Stomach (tissue), 9 donors: ENCODE data around the gene TCHH. TPM values are rescaled to one million over a fixed set of nuclear protein-coding genes. Genes with fewer than 3 reads are reported as not detected.

Experiments used
- DNase-seq, 2 donors: peaks; one replicate each; pipeline versions ENCODE4 v3.0.0 to v3.0.0-alpha.2; 2013 to 2019
- H3K27ac ChIP-seq, 5 donors: fragments of 200-600 bp in 4 of 5; sonication (generic) in 4 of 5; one replicate each; pipeline ENCODE4 v1.5.1; 2013 to 2019; ENCODE audit warnings: mild to moderate bottlenecking in 1 of 5, moderate library complexity in 1 of 5
- H3K27me3 ChIP-seq, 3 donors: fragments of 200-600 bp; sonication (generic); one replicate each; pipeline ENCODE4 v1.5.1; 2017 to 2019; ENCODE audit warnings: mixed run types in 1 of 3
- H3K36me3 ChIP-seq, 4 donors: fragments of 200-600 bp; sonication (generic); 1 replicate in 3 of 4; 2 replicates in 1 of 4; pipeline ENCODE4 v1.5.1; 2016 to 2019
- H3K4me1 ChIP-seq, 4 donors: fragments of 200-600 bp; sonication (generic); one replicate each; pipeline ENCODE4 v1.5.1; 2016 to 2019
- H3K4me3 ChIP-seq, 4 donors: fragments of 200-600 bp; sonication (generic) in 3 of 4; one replicate each; pipeline ENCODE4 v1.5.1; 2016 to 2019; ENCODE audit warnings: mild to moderate bottlenecking in 1 of 4
- H3K9me3 ChIP-seq, 4 donors: fragments of 200-600 bp; sonication (generic); one replicate each; pipeline ENCODE4 v1.5.1; 2016 to 2019
- CTCF ChIP-seq, 7 experiments: fragments of 450-650 bp in 4 of 7; fragments of 200-600 bp in 3 of 7; sonication (generic) in 3 of 7; IDR thresholded peaks; one replicate each; pipeline ENCODE4 v1.5.1; 2016 to 2019; ENCODE audit warnings: antibody characterized with exemption in 7 of 7, control low read depth in 2 of 7, mild to moderate bottlenecking in 1 of 7
- EP300 ChIP-seq: sonication (generic); formaldehyde crosslinking; IDR thresholded peaks from one replicate; pipeline ENCODE4 v1.6.1; 2017; ENCODE audit warnings: antibody characterized with exemption
- POLR2A ChIP-seq, 4 donors: fragments of 450-650 bp; IDR thresholded peaks; one replicate each; pipeline ENCODE4 v1.6.1; 2016; ENCODE audit warnings: antibody characterized with exemption in 4 of 4, control low read depth in 2 of 4, mild to moderate bottlenecking in 1 of 4, moderate library complexity in 1 of 4
- POLR2AphosphoS5 ChIP-seq, 3 donors: sonication (generic); formaldehyde crosslinking; IDR thresholded peaks; one replicate each; pipeline ENCODE4 v1.6.1; 2016; ENCODE audit warnings: antibody characterized with exemption in 3 of 3
- intact Hi-C: fragments of 100-400 bp; cut with DNase I; formaldehyde crosslinking; loops from one replicate; pipeline ENCODE4 v1.15.1; 2023; ENCODE audit warnings: low total_unique reads
- polyA plus RNA-seq, 3 donors: library from polyadenylated mRNA; stranded (reverse); fragments of 200-250 nt; gene quantifications; one replicate each; pipeline ENCODE4 v1.2.3, GENCODE V29; 2013
- small RNA-seq, 4 donors: library from RNA; depleted of rRNA; stranded (forward); fragments of <200 nt; gene quantifications; one replicate each; pipeline ENCODE3, GENCODE V24; 2016
- total RNA-seq, 5 donors: library from RNA; depleted of rRNA; stranded (reverse); fragments of >200 nt; gene quantifications; one replicate each; pipeline versions ENCODE4 v1.1.0 to v1.2.3, GENCODE V29; 2014 to 2016
- donor health status: healthy with polysubstance abuse.
- donor health status: Bipolar disorder and iron deficiency.
- donor health status: healthy.

The TCHH gene
- total and polyA plus RNA-seq, 8 donors, result 0.13 TPM; not detected in 7

DNA sequence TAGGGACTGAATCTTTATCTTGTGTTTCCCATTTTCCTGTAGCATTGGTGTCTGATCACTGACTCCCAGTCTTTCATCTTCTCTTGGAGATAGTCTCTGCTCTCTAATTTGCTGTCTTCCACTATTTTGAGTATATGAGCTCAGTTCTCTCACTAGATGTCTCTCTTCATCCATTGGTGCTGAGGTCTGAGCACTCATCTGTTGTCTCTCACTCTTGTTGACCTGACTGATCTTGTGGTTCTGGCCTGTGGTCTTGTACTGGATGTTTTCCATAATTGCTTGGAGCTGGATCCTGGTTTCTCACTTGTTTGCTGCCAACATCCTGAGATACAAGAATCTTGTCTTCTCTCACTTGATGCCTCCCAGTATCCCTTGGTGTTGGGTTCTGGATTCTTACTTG lies 53.3 kb downstream of the TCHH start:
- no peak for DNase-seq
- Histone ChIP-seq H3K4me1 (no peaks in the 10 kb centered on the region), H3K4me3 (no peak overlapping the region), H3K27me3 (peaks cover 0 to 55% (median 0%) of the 10 kb centered on the region in 3 donors), H3K27ac (no peak overlapping the region), H3K9me3 (no peaks in the 10 kb centered on the region), H3K36me3 (no peaks in the 10 kb centered on the region)
- intact Hi-C loops, result loop anchor here (10.0 kb wide), 1 partner anchor 383 kb away; no protein-coding TSS in a partner anchor
- TF ChIP-seq POLR2A (IDR thresholded peaks at IDR 0.05), result no peak
- TF ChIP-seq CTCF (IDR thresholded peaks at IDR 0.05), result no peak
- no peak for TF ChIP-seq EP300
- no peak for TF ChIP-seq POLR2AphosphoS5 (IDR thresholded peaks at IDR 0.05)

Small RNA genes within 50 kb of the gene (small RNA-seq; reads per million reads assigned to genes)
- 0 reads per million in 4 donors for gene SPTLC1P4

Other genes starting within 250 kb of the TCHH start
- 10 to 100 TPM in 3 of 5 donors, 1 to 10 TPM in 1, under 1 TPM in 1; 0.89 to 48.4 (median 11.6) TPM for gene THEM4, start 205.9 kb downstream of the TCHH start, total RNA-seq
- gene THEM4, start 205.9 kb downstream of the TCHH start, polyA plus RNA-seq, result 10 to 100 TPM in 2 of 3 donors, 1 to 10 TPM in 1; 9.0 to 11.2 (median 11.0) TPM
- gene S100A10, start 121.6 kb downstream of the TCHH start, total RNA-seq, result 100 to 1,000 TPM in 2 of 5 donors, 10 to 100 TPM in 2, 1 to 10 TPM in 1; 6.4 to 308 (median 53.9) TPM
- gene S100A10, start 121.6 kb downstream of the TCHH start, polyA plus RNA-seq, result 100 to 1,000 TPM; 220 to 830 (median 399) TPM
- gene S100A11, start 78.4 kb downstream of the TCHH start, total RNA-seq, result 100 to 1,000 TPM in 1 of 5 donors, 10 to 100 TPM in 3, 1 to 10 TPM in 1; 9.8 to 450 (median 26.1) TPM
- gene S100A11, start 78.4 kb downstream of the TCHH start, polyA plus RNA-seq, result 1,000 to 10,000 TPM; 1,189 to 3,881 (median 1,794) TPM
- under 1 TPM in 1 of 5 donors, not detected in 4; 0.18 TPM for gene TCHHL1, start 26.4 kb downstream of the TCHH start, total RNA-seq
- gene TCHHL1, start 26.4 kb downstream of the TCHH start, polyA plus RNA-seq, result not detected
- not detected for gene RPTN, start 43.8 kb upstream of the TCHH start, total RNA-seq
- under 1 TPM in 1 of 3 donors, not detected in 2; 0.31 TPM for gene RPTN, start 43.8 kb upstream of the TCHH start, polyA plus RNA-seq
- gene HRNR, start 108.7 kb upstream of the TCHH start, total RNA-seq, result under 1 TPM in 1 of 5 donors, not detected in 4; 0.45 TPM
- gene HRNR, start 108.7 kb upstream of the TCHH start, polyA plus RNA-seq, result not detected
- gene FLG, start 209.8 kb upstream of the TCHH start, total RNA-seq, result 1 to 10 TPM in 1 of 5 donors, under 1 TPM in 1, not detected in 3; under 0.01 to 2.7 TPM
- under 1 TPM in 1 of 3 donors, not detected in 2; 0.05 TPM for gene FLG, start 209.8 kb upstream of the TCHH start, polyA plus RNA-seq
- gene FLG2, start 244.6 kb upstream of the TCHH start, total RNA-seq, result under 1 TPM in 1 of 5 donors, not detected in 4; 0.37 TPM
- under 1 TPM in 2 of 3 donors, not detected in 1; 0.03 to 0.15 TPM for gene FLG2, start 244.6 kb upstream of the TCHH start, polyA plus RNA-seq